H9 (cell line): ENCODE measurements around the gene SLC30A9. TPM values are rescaled to one million over a fixed set of nuclear protein-coding genes. Genes with fewer than 3 reads are reported as not detected.

Experiments
- DNase-seq: peaks from one replicate; pipeline ENCODE4 v3.0.0-alpha.2; 2017
- H2AFZ ChIP-seq: one replicate; pipeline ENCODE4 v1.6.1; 2013; ENCODE audit warnings: mild to moderate bottlenecking, low read length, control low read depth, moderate library complexity
- H2AK5ac ChIP-seq: 2 replicates; pipeline ENCODE4 v1.6.1; 2013; ENCODE audit warnings: low read length, control low read depth, mixed read lengths; ENCODE audit not compliant: insufficient read length
- H2BK120ac ChIP-seq: one replicate; pipeline ENCODE4 v1.6.1; 2013; ENCODE audit warnings: low read depth, mild to moderate bottlenecking, low read length, control low read depth, inconsistent platforms; ENCODE audit not compliant: poor library complexity, severe bottlenecking
- H2BK12ac ChIP-seq: 2 replicates; pipeline ENCODE4 v1.6.1; 2013; ENCODE audit warnings: low read length, control low read depth, mixed read lengths, low read depth; ENCODE audit not compliant: insufficient read length
- H2BK15ac ChIP-seq: 2 replicates; pipeline ENCODE4 v1.6.1; 2013; ENCODE audit warnings: low read depth, low read length, control low read depth
- H2BK20ac ChIP-seq: one replicate; pipeline ENCODE4 v1.6.1; 2013; ENCODE audit warnings: low read depth, mild to moderate bottlenecking, low read length, control low read depth, inconsistent platforms; ENCODE audit not compliant: poor library complexity, severe bottlenecking
- H2BK5ac ChIP-seq: 2 replicates; pipeline ENCODE4 v1.6.1; 2013; ENCODE audit warnings: low read length, control low read depth, mixed read lengths; ENCODE audit not compliant: insufficient read length
- H3K14ac ChIP-seq: 2 replicates; pipeline ENCODE4 v1.6.1; 2013; ENCODE audit warnings: low read length, control low read depth; ENCODE audit not compliant: insufficient read depth
- H3K18ac ChIP-seq: 2 replicates; pipeline ENCODE4 v1.6.1; 2013; ENCODE audit warnings: low read depth, mild to moderate bottlenecking, mixed read lengths, low read length, control low read depth; ENCODE audit not compliant: insufficient read length
- H3K23ac ChIP-seq: 2 replicates; pipeline ENCODE4 v1.6.1; 2013; ENCODE audit warnings: low read length, control low read depth, mixed read lengths, low read depth; ENCODE audit not compliant: insufficient read length
- H3K23me2 ChIP-seq: 2 replicates; pipeline ENCODE4 v1.6.1; 2013; ENCODE audit warnings: low read depth, mild to moderate bottlenecking, mixed read lengths, low read length, control low read depth; ENCODE audit not compliant: insufficient read length, poor library complexity, severe bottlenecking
- H3K27ac ChIP-seq: 2 replicates; pipeline ENCODE4 v1.5.1; 2013; ENCODE audit warnings: low read length, control low read depth, mixed read lengths, low read depth; ENCODE audit not compliant: insufficient read length
- H3K27me3 ChIP-seq: 2 replicates; pipeline ENCODE4 v1.6.1; 2013; ENCODE audit warnings: low read length, control low read depth, inconsistent platforms; ENCODE audit not compliant: insufficient read depth
- H3K4ac ChIP-seq: 2 replicates; pipeline ENCODE4 v1.6.1; 2013; ENCODE audit warnings: low read depth, mild to moderate bottlenecking, control low read depth, inconsistent platforms, low read length, moderate library complexity
- H3K4me1 ChIP-seq: 2 replicates; pipeline ENCODE4 v1.6.1; 2013; ENCODE audit warnings: low read length, control low read depth, inconsistent platforms; ENCODE audit not compliant: insufficient read depth
- H3K4me2 ChIP-seq: 2 replicates; pipeline ENCODE4 v1.6.1; 2013; ENCODE audit warnings: low read length, control low read depth, mixed read lengths; ENCODE audit not compliant: insufficient read length, insufficient read depth
- H3K56ac ChIP-seq: 2 replicates; pipeline ENCODE4 v1.6.1; 2013; ENCODE audit warnings: low read depth, mild to moderate bottlenecking, mixed read lengths, low read length, control low read depth; ENCODE audit not compliant: insufficient read length
- H3K79me1 ChIP-seq: 2 replicates; pipeline ENCODE4 v1.6.1; 2013; ENCODE audit warnings: low read depth, mild to moderate bottlenecking, moderate library complexity, low read length, control low read depth, inconsistent platforms; ENCODE audit not compliant: insufficient read depth, poor library complexity, severe bottlenecking
- H3K79me2 ChIP-seq: 2 replicates; pipeline ENCODE4 v1.6.1; 2013; ENCODE audit warnings: low read length, control low read depth, inconsistent platforms; ENCODE audit not compliant: insufficient read depth
- H3K9ac ChIP-seq: 2 replicates; pipeline ENCODE4 v1.6.1; 2013; ENCODE audit warnings: low read length, control low read depth, mixed read lengths; ENCODE audit not compliant: insufficient read length; ENCODE audit errors: extremely low read depth
- H3K9me3 ChIP-seq: one replicate; pipeline ENCODE4 v1.6.1; 2013; ENCODE audit warnings: low read depth, low read length, inconsistent platforms; ENCODE audit not compliant: control insufficient read depth
- H3T11ph ChIP-seq: one replicate; pipeline ENCODE4 v1.6.1; 2013; ENCODE audit warnings: mild to moderate bottlenecking, low read length, control low read depth, inconsistent platforms
- H4K20me1 ChIP-seq: one replicate; pipeline ENCODE4 v1.6.1; 2013; ENCODE audit not compliant: control insufficient read depth, insufficient read length, insufficient read depth
- H4K5ac ChIP-seq: 2 replicates; pipeline ENCODE4 v1.6.1; 2013; ENCODE audit warnings: low read depth, mild to moderate bottlenecking, mixed read lengths, low read length, control low read depth; ENCODE audit not compliant: insufficient read length
- H4K8ac ChIP-seq: replicated peaks from 2 replicates; pipeline ENCODE4 v1.6.1; 2013; ENCODE audit warnings: low read length, control low read depth, mixed read lengths, low read depth; ENCODE audit not compliant: insufficient read length
- H4K91ac ChIP-seq: 2 replicates; pipeline ENCODE4 v1.6.1; 2013; ENCODE audit warnings: low read depth, mild to moderate bottlenecking, moderate library complexity, mixed read lengths, low read length, control low read depth; ENCODE audit not compliant: insufficient read length
- H3K27ac Mint-ChIP-seq, 3 experiments: 2 replicates in 2 of 3; 3 replicates in 1 of 3; pipeline ENCODE4 v1.8.0; 2020 to 2021; ENCODE audit warnings: mixed read lengths in 3 of 3, mild to moderate bottlenecking in 1 of 3, moderate library complexity in 1 of 3
- H3K27me3 Mint-ChIP-seq: 2 replicates; pipeline ENCODE4 v1.8.0; 2021; ENCODE audit warnings: low read depth, mild to moderate bottlenecking, moderate library complexity, mixed read lengths
- H3K36me3 Mint-ChIP-seq, 3 experiments: 2 replicates in 2 of 3; 3 replicates in 1 of 3; pipeline ENCODE4 v1.8.0; 2020 to 2021; ENCODE audit warnings: low read depth in 3 of 3, mixed read lengths in 3 of 3; ENCODE audit not compliant: insufficient read depth in 1 of 3
- H3K4me1 Mint-ChIP-seq, 2 experiments: 2 replicates each; pipeline ENCODE4 v1.8.0; 2020; ENCODE audit warnings: mixed read lengths in 2 of 2
- H3K4me3 Mint-ChIP-seq, 2 experiments: 2 replicates in 1 of 2; 3 replicates in 1 of 2; pipeline ENCODE4 v1.8.0; 2020 to 2021; ENCODE audit warnings: mild to moderate bottlenecking in 2 of 2, mixed read lengths in 2 of 2, moderate library complexity in 1 of 2
- H3K9me3 Mint-ChIP-seq, 2 experiments: 2 replicates in 1 of 2; 3 replicates in 1 of 2; pipeline ENCODE4 v1.8.0; 2020; ENCODE audit warnings: mild to moderate bottlenecking in 2 of 2, mixed read lengths in 2 of 2, moderate library complexity in 1 of 2
- CTCF ChIP-seq: fragments of 200-600 bp; sonication (generic); conservative IDR thresholded peaks from 3 replicates; pipeline ENCODE4 v1.8.0; 2021; ENCODE audit warnings: antibody characterized with exemption, mild to moderate bottlenecking
- WGBS: extraction: QIAGEN DNeasy Blood & Tissue Kit; methylation state at CpG from one replicate; pipeline ENCODE4 v1.1.7; 2013; ENCODE audit warnings: missing lambda C conversion rate, low lambda C conversion rate, mixed read lengths; ENCODE audit not compliant: insufficient read length; ENCODE audit errors: extremely low coverage; 5-methylcytosine and 5-hydroxymethylcytosine counted together
- total RNA-seq: library from RNA; stranded (reverse); gene quantifications from 2 replicates; pipeline ENCODE4 v1.2.1, GENCODE V29; 2021

The SLC30A9 gene
- total RNA-seq, 1 experiment from 2014 or later, result 70.8 TPM

GRCh38 chr4:41975341-41975740 is 15.0 kb upstream of the SLC30A9 start:
- Histone ChIP-seq H3K27me3 (no peaks in the 10 kb centered on the region), H2BK20ac (no peak overlapping the region), H3K23me2 (no peaks in the 10 kb centered on the region), H2BK12ac (no peak overlapping the region), H2BK15ac (no peak overlapping the region), H4K8ac (no peak overlapping the region), H4K20me1 (no peaks in the 10 kb centered on the region), H3K9ac (no peak overlapping the region), H3K79me1 (no peaks in the 10 kb centered on the region), H2BK5ac (no peak overlapping the region), H3K9me3 (no peaks in the 10 kb centered on the region), H3K4me1 (no peaks in the 10 kb centered on the region), H3K4me2 (no peak overlapping the region), H4K5ac (no peak overlapping the region), H3K14ac (no peak overlapping the region), H3K56ac (no peak overlapping the region), H3K18ac (no peak overlapping the region), H3K79me2 (no peaks in the 10 kb centered on the region), H3T11ph (no peak overlapping the region), H2BK120ac (no peak overlapping the region), H3K23ac (no peak overlapping the region), H3K4ac (no peak overlapping the region), H2AK5ac (no peak overlapping the region), H3K27ac (no peak overlapping the region), H2AFZ (no peak overlapping the region), H4K91ac (no peak overlapping the region)
- no peak overlapping the region for H3K4me3 Mint-ChIP-seq
- no peak overlapping the region for H3K27ac Mint-ChIP-seq
- no peak for TF ChIP-seq CTCF
- H3K27me3 Mint-ChIP-seq, result no peaks in the 10 kb centered on the region; the same call in 1 of the 2 replicates
- WGBS, result no CpG with 5 or more reads among the region's 1 CpG
- H3K9me3 Mint-ChIP-seq, result peaks cover 8 to 10% of the 10 kb centered on the region in 2 experiments; a peak in 4 of 5 replicates
- peaks cover 8 to 10% of the 10 kb centered on the region in 2 experiments for H3K4me1 Mint-ChIP-seq
- peaks cover 5 to 7% (median 7%) of the 10 kb centered on the region in 3 experiments; a peak in 5 of 7 replicates for H3K36me3 Mint-ChIP-seq
- DNase-seq, result no peak
